ENCODE measurements around the gene ZNF396.

- TF ChIP-seq SP1 (CRISPR knock-in tag; conservative IDR thresholded peaks at IDR 0.05) (no peak), AR (CRISPR knock-in tag; IDR thresholded peaks at IDR 0.05) (no peak), JUN (CRISPR knock-in tag; IDR thresholded peaks at IDR 0.05) (no peak), MAX (CRISPR knock-in tag; IDR thresholded peaks at IDR 0.05) (no peak), TEAD4 (CRISPR knock-in tag; IDR thresholded peaks at IDR 0.05) (no peak), ZMAT4 (CRISPR knock-in tag; IDR thresholded peaks at IDR 0.05) (no peak), HMGXB4 (CRISPR knock-in tag; IDR thresholded peaks at IDR 0.05) (no peak), ARID4B (CRISPR knock-in tag; IDR thresholded peaks at IDR 0.05; ENCODE audit: borderline replicate concordance) (no peak), IRF2 (CRISPR knock-in tag; IDR thresholded peaks at IDR 0.05; ENCODE audit: borderline replicate concordance, low read depth) (no peak), ZNF396 (CRISPR knock-in tag; IDR thresholded peaks at IDR 0.05; ENCODE audit: borderline replicate concordance) (no peak)
- TF ChIP-seq, protein P1, sequence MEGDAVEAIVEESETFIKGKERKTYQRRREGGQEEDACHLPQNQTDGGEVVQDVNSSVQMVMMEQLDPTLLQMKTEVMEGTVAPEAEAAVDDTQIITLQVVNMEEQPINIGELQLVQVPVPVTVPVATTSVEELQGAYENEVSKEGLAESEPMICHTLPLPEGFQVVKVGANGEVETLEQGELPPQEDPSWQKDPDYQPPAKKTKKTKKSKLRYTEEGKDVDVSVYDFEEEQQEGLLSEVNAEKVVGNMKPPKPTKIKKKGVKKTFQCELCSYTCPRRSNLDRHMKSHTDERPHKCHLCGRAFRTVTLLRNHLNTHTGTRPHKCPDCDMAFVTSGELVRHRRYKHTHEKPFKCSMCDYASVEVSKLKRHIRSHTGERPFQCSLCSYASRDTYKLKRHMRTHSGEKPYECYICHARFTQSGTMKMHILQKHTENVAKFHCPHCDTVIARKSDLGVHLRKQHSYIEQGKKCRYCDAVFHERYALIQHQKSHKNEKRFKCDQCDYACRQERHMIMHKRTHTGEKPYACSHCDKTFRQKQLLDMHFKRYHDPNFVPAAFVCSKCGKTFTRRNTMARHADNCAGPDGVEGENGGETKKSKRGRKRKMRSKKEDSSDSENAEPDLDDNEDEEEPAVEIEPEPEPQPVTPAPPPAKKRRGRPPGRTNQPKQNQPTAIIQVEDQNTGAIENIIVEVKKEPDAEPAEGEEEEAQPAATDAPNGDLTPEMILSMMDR (IDR thresholded peaks at IDR 0.05), result no peak
- TF ChIP-seq, protein P2, sequence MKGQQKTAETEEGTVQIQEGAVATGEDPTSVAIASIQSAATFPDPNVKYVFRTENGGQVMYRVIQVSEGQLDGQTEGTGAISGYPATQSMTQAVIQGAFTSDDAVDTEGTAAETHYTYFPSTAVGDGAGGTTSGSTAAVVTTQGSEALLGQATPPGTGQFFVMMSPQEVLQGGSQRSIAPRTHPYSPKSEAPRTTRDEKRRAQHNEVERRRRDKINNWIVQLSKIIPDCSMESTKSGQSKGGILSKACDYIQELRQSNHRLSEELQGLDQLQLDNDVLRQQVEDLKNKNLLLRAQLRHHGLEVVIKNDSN (CRISPR knock-in tag; IDR thresholded peaks at IDR 0.05), result no peak
Observed at GRCh38 chr18:35352778-35353177, 24.4 kb downstream of the ZNF396 start.
